GM21447 (cell line): ENCODE measurements around the gene DDTL.
A peak's percentile ranks its signal among the peaks of the same experiment; 100 is the strongest.

ENCODE experiments used
- ATAC-seq: cut with Tn5 transposase; IDR thresholded peaks from one replicate; pipeline ENCODE4 v1.9.1; 2021; ENCODE audit not compliant: unreplicated experiment

DDTL gene

GRCh38 chr22:24005201-24005600 is 38.5 kb downstream of the DDTL start, which contains the start of gene GSTT4:
GSTT4 (minus strand) TSS chr22:24005453; CDS start chr22:24005356, 97 bp downstream.
- no peak for ATAC-seq

- ATAC-seq: no peak
Measured at GRCh38 chr22:24006207-24006913, 39.7 kb downstream of the DDTL start.

- ATAC-seq: no peak
Measured at GRCh38 chr22:24006914-24007214, 40.2 kb downstream of the DDTL start.

- ATAC-seq: no peak
Measured at GRCh38 chr22:24007253-24008021, 40.7 kb downstream of the DDTL start.

DNA sequence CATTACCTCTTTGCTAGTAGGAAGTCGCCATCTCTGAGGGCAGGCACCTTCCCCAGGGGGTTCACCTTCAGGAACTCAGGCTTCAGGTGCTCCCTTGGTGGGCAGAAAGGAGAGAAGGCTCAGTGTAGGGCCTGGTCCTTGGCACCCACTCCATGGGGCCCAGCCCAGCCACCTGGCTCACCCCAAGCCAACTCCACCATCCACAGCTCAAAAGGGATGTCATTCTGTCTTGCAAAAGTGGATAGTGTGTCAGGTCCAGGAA is 41.3 kb downstream of the DDTL start:
- no peak for ATAC-seq

DNA sequence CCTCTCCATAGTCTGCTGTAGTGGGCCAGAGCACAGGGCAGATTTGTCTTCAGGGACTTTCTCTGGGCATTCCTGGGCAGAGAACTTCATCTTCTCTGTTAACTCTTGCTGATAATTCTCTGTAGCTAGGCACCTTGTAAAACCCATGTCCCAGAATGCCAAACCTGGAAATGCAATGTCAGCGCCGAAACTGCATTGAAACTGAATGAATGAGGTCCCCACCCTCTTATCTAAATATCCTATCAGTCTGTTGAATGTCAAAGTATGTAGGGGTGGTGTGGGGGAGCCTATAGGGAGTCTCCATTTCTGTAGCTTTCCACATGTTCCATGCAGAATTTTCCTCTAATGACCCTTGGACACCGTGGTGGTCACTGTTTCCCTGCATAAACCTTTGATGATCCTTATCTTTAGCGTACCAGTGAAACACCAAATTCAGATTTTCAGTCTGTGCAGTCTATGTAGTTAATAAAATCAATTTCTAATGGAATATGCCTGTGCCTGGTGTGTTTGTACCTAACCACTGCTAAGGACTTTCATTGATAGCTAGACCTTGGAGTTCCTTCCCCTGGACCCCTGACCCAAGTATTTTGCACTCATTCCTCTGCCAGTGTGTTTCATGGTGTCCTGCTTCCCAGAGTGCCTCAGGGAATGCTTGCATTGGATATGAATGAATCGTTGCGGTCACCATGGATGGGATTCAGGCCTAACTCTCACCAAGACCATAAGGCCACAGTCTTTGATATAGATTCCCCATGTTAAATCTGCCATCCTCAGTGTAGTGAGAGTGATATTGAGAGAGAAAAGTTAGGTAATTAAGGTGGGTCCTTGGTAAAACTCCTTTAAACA is 41.9 kb downstream of the DDTL start:
- no peak for ATAC-seq

- ATAC-seq: no peak
Measured at GRCh38 chr22:24009227-24010017, 42.7 kb downstream of the DDTL start.

DNA sequence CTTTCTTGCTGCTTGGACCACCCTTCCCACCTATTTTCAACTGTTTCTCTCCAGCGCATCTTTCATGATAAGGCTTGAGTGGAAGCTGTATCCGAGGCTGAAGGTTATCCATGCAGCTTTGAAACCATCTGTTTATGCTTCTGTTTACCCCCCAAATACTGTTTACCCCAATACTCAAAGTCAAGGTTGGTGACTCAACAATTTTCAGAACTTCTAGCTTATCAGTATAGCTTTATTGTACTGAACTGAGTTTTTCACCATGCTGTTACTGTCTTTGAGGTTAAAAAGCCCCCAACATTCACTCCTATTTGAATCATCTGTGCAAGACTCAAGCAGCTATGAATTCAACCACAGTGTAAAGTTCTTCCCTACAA is 43.3 kb downstream of the DDTL start:
- ATAC-seq: no peak

- ATAC-seq: peak; percentile 10
Measured at GRCh38 chr22:24011735-24012068, 45.0 kb downstream of the DDTL start.

- no peak for ATAC-seq
Measured at GRCh38 chr22:24016156-24016555, 49.5 kb downstream of the DDTL start.

GRCh38 chr22:24021304-24021703 is 54.6 kb downstream of the DDTL start:
- ATAC-seq: no peak
